OCI-LY3 (cell line): ENCODE measurements around the gene SMIM41.

Experiments used
- H2AFZ ChIP-seq: fragments of 200-600, 300-600 bp; shearing (Covaris generic); 2 replicates; pipeline ENCODE4 v1.6.0; 2014; ENCODE audit warnings: antibody characterized with exemption, low read depth, low read length
- H3K27ac ChIP-seq: fragments of 200-600, 300-600 bp; sonication (generic); 2 replicates; pipeline ENCODE4 v1.5.1; 2014; ENCODE audit warnings: mild to moderate bottlenecking, low read length, moderate library complexity, mixed read lengths
- H3K27me3 ChIP-seq: fragments of 200-600, 300-600 bp; sonication (generic); 2 replicates; pipeline ENCODE4 v1.6.1; 2014; ENCODE audit warnings: low read depth, low read length, mixed read lengths
- H3K36me3 ChIP-seq: fragments of 200-600, 300-600 bp; sonication (generic); replicated peaks from 2 replicates; pipeline ENCODE3; 2014; ENCODE audit warnings: low read depth, low read length, mixed read lengths
- H3K4me1 ChIP-seq: fragments of 300-600, 200-600 bp; sonication (generic); 2 replicates; pipeline ENCODE4 v1.6.1; 2014; ENCODE audit warnings: low read length, mixed read lengths
- H3K4me2 ChIP-seq: fragments of 200-600, 300-600 bp; sonication (generic); 2 replicates; pipeline ENCODE4 v1.6.1; 2014; ENCODE audit warnings: low read length, mixed read lengths
- H3K4me3 ChIP-seq: fragments of 300-600, 200-600 bp; sonication (generic); 2 replicates; pipeline ENCODE4 v1.5.1; 2014; ENCODE audit warnings: antibody characterized with exemption, mild to moderate bottlenecking, low read length, moderate library complexity
- H3K79me2 ChIP-seq: fragments of 300-600, 200-600 bp; shearing (Covaris generic); 2 replicates; pipeline ENCODE4 v1.6.1; 2014; ENCODE audit warnings: mild to moderate bottlenecking, low read length, mixed read lengths
- H3K9ac ChIP-seq: fragments of 300-600, 200-600 bp; shearing (Covaris generic); 2 replicates; pipeline ENCODE4 v1.6.0; 2014; ENCODE audit warnings: mild to moderate bottlenecking, low read length, moderate library complexity
- H3K9me3 ChIP-seq: fragments of 200-600, 300-600 bp; shearing (Covaris generic); 2 replicates; pipeline ENCODE4 v1.6.1; 2014; ENCODE audit warnings: low read length, mixed read lengths; ENCODE audit not compliant: insufficient read depth
- H4K20me1 ChIP-seq: fragments of 200-600, 300-600 bp; sonication (generic); 2 replicates; pipeline ENCODE4 v1.6.1; 2016; ENCODE audit warnings: low read length, mixed read lengths; ENCODE audit not compliant: insufficient read depth
- CTCF ChIP-seq: fragments of 200-600, 300-600 bp; sonication (generic); IDR thresholded peaks from 2 replicates; pipeline ENCODE4 v1.5.1; 2014; ENCODE audit warnings: antibody characterized with exemption, low read length, low read depth
- EZH2phosphoT487 ChIP-seq: fragments of 200-600 bp; shearing (Covaris generic); IDR thresholded peaks from 2 replicates; pipeline ENCODE4 v1.6.1; 2018; ENCODE audit warnings: antibody characterized with exemption, mixed run types, low read depth

The SMIM41 gene

GRCh38 chr12:52054833-52055730, 24.4 kb upstream of the SMIM41 start:
- H3K27me3 ChIP-seq: peaks cover 13% of the 10 kb centered on the region
- H3K4me1 ChIP-seq: peaks cover 17% of the 10 kb centered on the region
- 0 out of 2 replicates have a peak, but pooled peaks cover 4% of the 10 kb centered on the region for H4K20me1 ChIP-seq
- H3K9ac ChIP-seq: no peak overlapping the region
- no peaks in the 10 kb centered on the region for H3K79me2 ChIP-seq
- H3K4me3 ChIP-seq: no peak overlapping the region
- H3K4me2 ChIP-seq: no peak overlapping the region
- TF ChIP-seq CTCF (no peak), EZH2phosphoT487 (no peak)
- no peak overlapping the region for H2AFZ ChIP-seq
- H3K36me3 ChIP-seq: no peaks in the 10 kb centered on the region
- H3K27ac ChIP-seq: no peak overlapping the region
- no peaks in the 10 kb centered on the region for H3K9me3 ChIP-seq

GRCh38 chr12:52055731-52056711, 23.5 kb upstream of the SMIM41 start:
- no peaks in the 10 kb centered on the region for H3K79me2 ChIP-seq
- H2AFZ ChIP-seq: no peak overlapping the region
- TF ChIP-seq CTCF (no peak), EZH2phosphoT487 (no peak)
- H3K27ac ChIP-seq: no peak overlapping the region
- no peaks in the 10 kb centered on the region for H3K9me3 ChIP-seq
- peaks cover 13% of the 10 kb centered on the region for H3K4me1 ChIP-seq
- no peak overlapping the region for H3K4me2 ChIP-seq
- H3K9ac ChIP-seq: no peak overlapping the region
- H3K4me3 ChIP-seq: no peak overlapping the region
- 0 out of 2 replicates have a peak, but pooled peaks cover 4% of the 10 kb centered on the region for H4K20me1 ChIP-seq
- H3K36me3 ChIP-seq: no peaks in the 10 kb centered on the region
- peaks cover 13% of the 10 kb centered on the region for H3K27me3 ChIP-seq

GRCh38 chr12:52056801-52057637, 22.5 kb upstream of the SMIM41 start:
- TF ChIP-seq CTCF (no peak), EZH2phosphoT487 (no peak)
- Histone ChIP-seq H3K9me3 (no peaks in the 10 kb centered on the region), H4K20me1 (0 out of 2 replicates have a peak, but pooled peaks cover 4% of the 10 kb centered on the region), H3K79me2 (no peaks in the 10 kb centered on the region), H3K36me3 (no peaks in the 10 kb centered on the region), H3K27me3 (peaks cover 8% of the 10 kb centered on the region), H3K9ac (no peak overlapping the region), H2AFZ (no peak overlapping the region), H3K4me3 (no peak overlapping the region), H3K27ac (no peak overlapping the region), H3K4me1 (peaks cover 7% of the 10 kb centered on the region), H3K4me2 (no peak overlapping the region)
